Stimulated activated CD8-positive, alpha-beta memory T cell treated with anti-CD3 and anti-CD28 coated beads, Interleukin-4, amount 100 ng/mL, for 4 hours (primary cell): Measurements from ENCODE around the gene OSBPL2.
A peak's percentile ranks its signal among the peaks of the same experiment; 100 is the strongest.

Experiments
- DNase-seq, 2 donors: peaks; one replicate each; pipeline ENCODE4 v3.0.0-alpha.2; 2020; ENCODE audit warnings: low read depth in 2 of 2, low spot score in 1 of 2

OSBPL2 gene

GRCh38 chr20:62298577-62299249, 60.4 kb downstream of the OSBPL2 start:
- no peak for DNase-seq

DNA sequence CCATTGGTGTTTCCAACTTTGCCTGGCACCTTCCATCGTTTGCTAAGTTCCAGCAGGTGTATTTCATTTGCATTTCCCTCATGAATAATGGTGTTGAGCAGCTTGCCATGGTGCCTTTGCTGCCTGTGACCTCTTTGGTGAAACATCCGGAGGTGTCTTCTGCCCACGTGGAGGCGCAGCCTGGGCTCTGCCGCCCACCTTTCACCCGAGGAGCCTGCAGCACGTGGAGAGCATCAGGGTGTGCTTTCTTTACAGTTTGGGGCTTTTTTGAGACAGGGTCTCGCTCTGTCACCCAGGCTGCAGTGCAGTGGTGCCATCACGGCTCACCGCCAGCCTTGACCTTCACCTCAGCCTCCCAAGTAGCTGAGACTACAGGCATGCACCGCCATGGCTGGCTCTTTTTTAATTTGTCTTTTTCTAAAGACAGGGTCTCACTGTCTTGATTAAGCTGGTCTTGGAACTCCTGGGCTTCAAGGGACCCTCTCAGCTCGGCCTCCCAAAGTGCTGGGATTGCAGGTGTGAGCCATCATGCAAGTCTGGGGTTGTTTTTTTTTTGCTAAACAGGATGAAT, 61.4 kb downstream of the OSBPL2 start:
- DNase-seq = no peak

DNA sequence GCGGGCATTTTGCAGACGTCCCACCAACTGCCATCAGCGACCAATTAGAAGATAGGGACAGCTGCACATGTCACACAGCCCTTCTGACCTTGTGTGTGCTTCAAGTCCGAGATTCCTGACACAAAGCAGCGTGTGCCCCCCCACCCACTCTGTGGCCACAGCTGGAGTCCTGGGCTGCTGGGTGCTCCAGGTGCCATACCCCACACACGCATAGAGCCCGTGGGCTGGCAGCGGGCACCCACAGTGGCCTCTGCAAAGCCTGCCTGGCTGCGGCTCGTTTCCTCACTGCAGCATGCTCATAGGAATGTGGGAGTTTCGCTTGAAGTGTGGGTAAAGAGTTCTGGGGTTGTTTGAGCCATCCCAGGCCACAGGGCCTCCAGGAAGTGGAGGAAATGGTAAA, 62.0 kb downstream of the OSBPL2 start:
- no peak for DNase-seq

DNA sequence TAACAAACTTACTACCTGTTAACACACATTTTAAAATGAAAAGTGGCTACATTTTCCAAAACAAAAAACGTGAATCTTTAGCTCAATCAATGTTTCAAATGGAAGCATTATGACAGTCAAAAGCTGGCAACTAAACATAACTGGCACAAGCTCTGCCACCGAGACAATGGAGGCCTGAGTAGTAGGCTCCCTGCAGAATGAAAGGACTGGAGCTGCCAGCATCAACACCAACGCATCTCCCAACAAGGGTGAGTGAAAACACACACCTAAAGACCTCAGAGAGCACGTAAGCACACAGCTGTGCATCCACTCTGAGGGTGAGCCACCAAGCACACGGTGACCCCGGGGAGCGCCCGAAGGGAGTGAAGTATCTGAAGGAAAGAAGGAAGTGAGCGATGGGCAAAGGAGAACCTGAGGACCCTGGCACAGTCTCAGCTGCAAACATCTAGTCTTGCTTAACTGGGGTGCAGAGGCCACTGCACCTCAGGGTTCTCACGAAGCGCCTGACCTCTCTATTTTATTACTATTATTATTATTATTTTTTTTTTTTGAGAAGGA, 62.9 kb downstream of the OSBPL2 start:
- no peak for DNase-seq

DNA sequence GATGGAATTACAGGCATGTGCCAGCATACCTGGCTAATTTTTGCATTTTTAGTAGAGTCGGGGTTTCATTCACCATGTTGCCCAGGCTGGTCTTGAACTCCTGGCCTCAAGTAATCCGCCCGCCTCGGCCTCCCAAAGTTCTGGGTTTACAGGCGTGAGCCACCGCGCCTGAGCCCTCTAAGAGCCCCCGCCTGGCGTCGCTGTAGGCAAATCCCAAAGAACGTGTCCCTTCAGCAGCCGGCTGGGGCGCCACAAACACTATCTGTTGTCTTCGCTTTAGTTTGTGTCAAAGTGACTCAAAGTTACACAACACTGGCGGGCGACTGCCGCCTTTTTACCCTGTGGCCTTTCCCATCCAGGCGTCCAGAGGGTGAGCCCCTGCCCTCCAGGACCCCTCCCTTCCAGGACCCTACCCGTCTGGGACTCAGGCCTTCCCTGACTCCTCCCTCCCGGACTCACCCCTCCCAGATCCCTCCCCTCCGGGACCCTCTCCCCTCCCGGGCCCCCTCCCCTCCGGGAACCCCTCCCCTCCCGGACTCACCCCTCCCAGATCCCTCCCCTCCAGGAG, 63.5 kb downstream of the OSBPL2 start:
- DNase-seq = peak; percentile 68 to 69

GRCh38 chr20:62302341-62303061, 64.2 kb downstream of the OSBPL2 start, which contains the start of gene ADRM1:
TSS of gene ADRM1 (plus strand) at chr20:62302997. CDS start at chr20:62303569, 572 bp downstream.
- peak; percentile 88 to 90 for DNase-seq

DNA sequence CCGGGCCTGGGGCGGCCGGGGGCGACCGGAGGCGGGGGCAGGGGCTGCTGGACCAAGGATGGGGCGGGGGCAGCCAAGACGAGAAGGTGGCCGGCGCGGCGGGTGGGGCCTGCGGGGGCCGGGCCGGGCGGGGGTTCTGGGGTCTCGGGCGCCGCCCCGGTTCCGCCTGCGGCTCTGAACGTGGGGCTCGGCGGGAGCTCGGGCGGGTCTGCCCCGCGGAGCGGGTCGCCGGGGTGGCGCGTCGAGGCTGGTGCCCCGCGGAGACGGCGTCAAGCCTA, 64.7 kb downstream of the OSBPL2 start:
- no peak for DNase-seq

GRCh38 chr20:62303340-62304226, 65.3 kb downstream of the OSBPL2 start:
- no peak for DNase-seq

GRCh38 chr20:62304331-62305148, 66.2 kb downstream of the OSBPL2 start:
- DNase-seq = no peak

DNA sequence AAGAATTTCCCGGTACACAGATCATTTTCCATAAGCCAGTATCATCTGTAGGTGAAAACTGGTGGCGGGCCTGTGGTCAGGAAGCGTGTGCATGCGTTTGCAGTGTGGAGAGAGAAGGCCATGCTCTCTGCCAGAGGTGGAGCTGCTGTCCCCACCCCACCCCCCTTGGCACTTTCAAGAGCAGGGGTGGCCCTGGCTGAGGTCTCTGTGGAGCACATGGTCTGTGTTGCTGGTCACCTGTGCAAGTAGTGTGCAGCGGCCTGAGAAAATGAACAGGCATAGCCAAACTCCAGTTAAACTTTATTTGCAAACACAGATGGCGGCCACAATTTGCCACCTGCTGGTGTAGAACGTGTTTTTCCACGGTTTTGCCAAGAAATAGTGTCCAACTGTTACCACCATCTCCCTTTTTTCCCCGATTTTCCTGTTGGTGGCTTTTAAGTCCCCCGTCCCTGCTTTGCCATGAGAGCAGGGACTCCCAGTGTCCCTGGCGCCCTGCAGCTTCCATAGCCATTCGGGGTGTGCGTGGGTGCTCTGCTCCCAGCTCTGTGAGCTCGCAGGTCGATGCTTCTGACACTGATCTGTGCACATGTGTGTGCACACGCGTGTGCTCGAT, 66.9 kb downstream of the OSBPL2 start:
- no peak for DNase-seq

DNA sequence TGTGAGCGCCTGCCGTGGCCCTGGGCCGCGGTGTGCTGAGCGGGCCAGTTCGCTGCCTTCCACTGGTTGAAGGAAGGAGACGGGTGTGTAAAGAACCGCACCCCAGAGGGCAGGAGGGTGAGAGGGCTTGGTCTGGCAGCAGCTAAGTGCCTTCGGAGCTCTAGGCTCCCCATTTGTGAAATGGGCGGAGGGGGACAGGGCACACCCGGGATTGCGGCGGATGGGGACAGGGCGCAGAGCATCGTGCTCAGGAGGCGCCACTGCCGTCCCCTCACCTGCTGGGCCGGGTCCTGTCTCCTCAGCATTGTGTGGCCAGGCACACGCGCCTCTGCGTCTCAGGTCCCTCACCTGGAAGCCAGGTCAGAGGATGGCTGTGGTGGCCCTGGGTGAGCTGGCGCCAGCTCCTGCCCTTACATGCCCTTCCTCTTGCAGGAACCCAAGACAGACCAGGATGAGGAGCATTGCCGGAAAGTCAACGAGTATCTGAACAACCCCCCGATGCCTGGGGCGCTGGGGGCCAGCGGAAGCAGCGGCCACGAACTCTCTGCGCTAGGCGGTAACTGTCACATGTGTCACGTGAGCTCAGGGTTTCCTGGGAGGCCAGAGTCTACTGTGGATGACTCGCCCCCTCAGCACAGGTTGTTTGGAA, 67.6 kb downstream of the OSBPL2 start:
- no peak for DNase-seq

GRCh38 chr20:62306414-62307187, 68.3 kb downstream of the OSBPL2 start:
- no peak for DNase-seq

- no peak for DNase-seq
Measured at GRCh38 chr20:62307226-62308101, 69.1 kb downstream of the OSBPL2 start.

DNA sequence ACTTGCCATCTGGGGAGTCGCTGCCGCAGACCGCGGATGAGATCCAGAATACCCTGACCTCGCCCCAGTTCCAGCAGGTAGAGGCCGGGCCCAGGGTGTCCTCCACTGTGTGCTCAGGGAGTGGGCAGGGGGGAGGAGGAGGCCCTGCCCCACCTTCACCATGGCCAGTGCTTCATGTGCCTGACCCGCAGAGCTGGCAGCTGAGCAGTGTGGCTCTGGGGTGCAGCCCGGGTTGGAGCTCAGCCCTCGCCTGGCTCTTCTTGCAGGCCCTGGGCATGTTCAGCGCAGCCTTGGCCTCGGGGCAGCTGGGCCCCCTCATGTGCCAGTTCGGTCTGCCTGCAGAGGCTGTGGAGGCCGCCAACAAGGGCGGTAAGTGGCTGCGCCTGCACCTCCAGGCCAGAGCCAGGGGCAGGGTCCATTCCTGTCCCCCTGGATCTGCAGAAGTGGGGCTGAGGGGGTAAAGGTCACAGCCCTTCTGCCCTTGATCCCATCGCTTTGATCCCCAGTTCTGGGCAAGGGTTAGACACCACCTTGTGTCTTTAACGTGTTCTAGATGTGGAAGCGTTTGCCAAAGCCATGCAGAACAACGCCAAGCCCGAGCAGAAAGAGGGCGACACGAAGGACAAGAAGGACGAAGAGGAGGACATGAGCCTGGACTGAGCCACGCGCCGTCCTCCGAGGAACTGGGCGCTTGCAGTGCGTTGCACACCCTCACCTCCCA, 69.9 kb downstream of the OSBPL2 start:
- DNase-seq = no peak

- DNase-seq = no peak
Measured at GRCh38 chr20:62309198-62309944, 71.0 kb downstream of the OSBPL2 start.
